RCC 7860 (cell line): ENCODE data around the gene SRC.
"Not testable (repeated sequence)": the region's sequence is repeated elsewhere in the genome, so short reads cannot be mapped to it uniquely, and the experiment has no call there.

Experiments used
- DNase-seq: peaks from one replicate; pipeline ENCODE4 v3.0.0-alpha.2; 2015; ENCODE audit warnings: low spot score
- FAIRE-seq: peaks from 2 replicates; lab custom pipeline; 2012; peaks lifted over from hg19 to GRCh38; lab: Jason Lieb, UNC

The SRC gene

DNA sequence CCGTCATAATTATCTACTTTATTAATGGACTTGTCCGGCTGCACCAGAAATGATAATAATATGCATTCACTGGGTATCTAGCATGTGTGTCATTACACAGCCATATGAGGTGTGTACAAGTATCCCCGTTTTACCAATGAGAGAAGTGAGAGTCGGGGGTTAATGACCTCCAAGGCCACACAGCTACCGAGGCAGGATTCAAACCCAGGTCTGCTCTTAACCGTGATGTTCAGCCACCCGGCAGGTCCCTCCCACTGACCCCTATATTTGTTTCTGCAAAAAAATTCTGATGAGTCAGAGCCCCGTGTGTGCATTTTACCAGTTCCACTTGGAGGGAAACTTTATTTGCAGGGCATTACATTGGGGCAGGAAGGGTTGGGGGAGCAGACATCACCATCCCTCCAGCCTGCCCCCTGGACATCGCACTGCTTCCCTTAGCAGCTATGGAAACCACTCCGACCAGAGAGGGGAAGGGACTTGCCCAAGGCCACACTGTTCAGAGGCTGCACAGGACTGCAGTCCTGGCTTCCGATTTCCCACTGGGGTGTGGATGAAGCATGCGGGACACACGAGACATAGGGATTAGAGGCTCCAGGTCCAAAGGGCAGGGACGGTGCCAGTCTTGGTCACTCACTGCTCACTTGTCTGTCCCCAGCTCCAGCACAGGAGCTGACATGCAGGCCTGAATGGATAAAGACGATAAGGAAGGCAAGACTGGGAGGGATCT lies 10.1 kb upstream of the SRC start:
- DNase-seq (no peak), FAIRE-seq (no peak)

DNA sequence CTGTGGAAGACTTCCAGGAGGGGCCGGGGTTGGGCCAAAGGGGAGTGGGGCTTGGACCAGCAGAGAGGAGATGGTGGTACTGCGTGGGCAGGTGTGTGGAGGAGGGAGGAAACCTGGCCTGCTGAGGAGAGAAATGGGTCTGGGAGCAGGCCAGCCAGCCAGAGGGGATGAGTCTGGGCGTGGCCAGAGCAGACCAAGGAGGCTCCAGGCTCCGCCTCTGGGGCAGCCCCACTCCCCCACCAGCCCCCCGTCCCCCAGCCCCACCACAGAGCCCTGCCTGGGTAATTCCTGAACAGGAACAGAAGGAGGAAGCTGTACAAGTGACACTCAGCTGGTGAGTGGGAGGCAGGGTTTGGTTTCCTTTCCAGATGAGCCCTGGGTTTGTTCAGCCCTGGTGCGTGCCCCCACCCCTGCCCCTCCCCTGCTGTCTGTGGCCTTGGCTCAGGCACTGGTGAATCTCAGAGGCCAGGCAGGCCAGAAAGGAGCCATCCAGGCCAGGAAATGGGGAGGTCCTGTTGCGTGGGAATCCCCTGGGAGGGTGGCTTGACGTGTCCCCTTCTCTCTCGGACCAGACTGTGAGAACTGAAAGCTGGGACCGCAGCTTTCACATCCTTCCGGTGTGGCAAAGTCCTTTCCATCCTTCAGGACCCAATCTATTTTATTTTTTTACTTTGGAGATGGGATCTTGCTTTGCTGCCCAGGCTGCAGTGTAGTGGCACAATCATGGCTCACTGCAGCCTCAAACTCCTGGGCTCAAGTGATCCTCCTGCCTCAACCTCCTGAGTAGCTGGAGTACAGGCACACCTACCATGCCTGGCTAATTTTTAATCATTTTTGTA lies 9.4 kb upstream of the SRC start:
- DNase-seq = peak; percentile 61
- no peak for FAIRE-seq

DNA sequence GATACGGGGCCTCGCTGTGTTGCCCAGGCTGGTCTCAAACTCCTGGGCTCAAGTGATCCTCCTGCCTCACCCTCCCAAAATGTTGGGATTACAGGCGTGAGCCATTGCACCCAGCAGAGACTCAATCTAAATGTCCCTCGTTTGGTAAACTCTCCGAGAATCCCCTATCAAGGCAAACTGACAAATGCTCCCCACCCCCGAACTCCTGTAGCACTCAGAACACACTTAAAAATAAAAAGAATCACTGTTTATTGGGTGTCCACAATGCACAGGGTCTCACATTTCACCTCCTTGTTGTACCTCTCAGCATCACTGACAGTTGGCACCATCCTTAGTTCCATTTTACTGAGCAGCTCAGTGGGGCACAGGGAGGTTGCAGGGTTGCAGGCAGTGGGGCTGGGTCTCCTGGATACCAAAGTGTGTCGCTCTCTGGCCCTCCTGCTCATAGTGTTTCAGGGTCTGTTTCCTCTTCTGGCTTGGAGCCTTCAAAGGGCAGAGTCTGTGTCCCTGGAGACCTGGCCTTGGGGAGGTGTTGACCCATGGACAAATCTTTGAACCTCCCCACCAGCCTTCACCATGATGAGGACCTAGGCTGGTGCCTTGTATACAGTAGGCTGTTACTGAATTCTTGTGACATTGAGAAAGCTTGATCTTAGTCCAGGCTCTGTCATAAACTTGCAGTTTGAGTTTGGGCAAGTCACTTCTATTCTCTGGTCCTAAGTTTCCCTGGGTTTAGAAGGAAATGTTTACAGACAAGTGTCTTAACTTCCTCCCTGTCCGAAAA lies 8.5 kb upstream of the SRC start:
- DNase-seq (no peak), FAIRE-seq (no peak)

DNA sequence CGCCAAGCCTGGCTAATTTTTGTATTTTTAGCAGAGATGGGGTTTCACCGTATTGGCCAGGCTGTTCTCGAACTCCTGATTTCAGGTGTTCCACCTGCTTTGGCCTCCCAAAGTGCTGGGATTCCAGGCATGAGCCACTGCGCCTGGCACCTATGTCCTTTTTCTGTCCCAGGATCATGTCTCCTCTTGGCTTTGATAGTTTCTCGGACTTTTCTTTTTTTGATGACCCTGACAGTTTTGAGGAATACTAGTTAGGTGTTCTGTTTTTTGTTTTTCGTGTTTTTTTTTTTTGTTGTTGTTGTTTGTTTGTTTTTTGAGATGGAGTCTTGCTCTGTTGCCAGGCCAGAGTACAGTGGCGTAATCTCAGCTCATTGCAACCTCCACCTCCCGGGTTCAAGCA lies 7.6 kb upstream of the SRC start:
- FAIRE-seq, DNase-seq: not testable (repeated sequence)

DNA sequence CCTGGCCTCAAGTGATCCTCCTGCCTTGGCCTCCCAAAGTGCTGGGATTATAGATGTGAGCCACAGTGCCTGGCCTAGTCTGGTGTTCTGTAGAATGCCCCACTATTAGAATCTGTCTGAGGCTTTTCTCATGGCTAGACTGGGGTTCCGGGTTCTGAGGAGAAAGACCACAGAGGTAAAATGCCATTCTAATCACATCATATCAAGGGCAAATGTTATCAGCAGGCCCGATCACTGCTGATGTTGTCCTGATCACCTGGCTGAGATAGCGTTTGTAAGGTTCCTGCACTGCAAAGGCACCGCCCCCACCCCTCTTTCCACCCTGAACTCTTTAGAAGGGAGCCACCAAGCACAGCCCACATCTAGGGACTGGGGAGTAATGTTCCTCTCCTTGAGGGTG lies 6.7 kb upstream of the SRC start:
- FAIRE-seq (no peak), DNase-seq (no peak)

DNA sequence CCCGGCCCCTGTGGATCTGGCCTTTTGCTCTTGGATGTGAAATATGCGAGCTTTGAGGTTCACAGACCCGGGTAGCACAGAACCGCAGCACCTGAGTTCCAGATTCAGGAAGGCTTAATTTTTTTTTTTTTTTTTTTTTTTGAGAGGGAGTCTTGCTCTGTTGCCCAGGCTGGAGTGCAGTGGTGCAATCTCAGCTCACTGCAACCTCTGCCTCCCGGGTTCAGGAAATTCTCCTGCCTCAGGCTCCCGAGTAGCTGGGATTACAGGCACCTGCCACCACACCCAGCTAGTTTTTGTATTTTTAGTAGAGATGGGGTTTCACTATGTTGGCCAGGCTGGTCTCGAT lies 6.2 kb upstream of the SRC start:
- FAIRE-seq, DNase-seq: not testable (repeated sequence)

DNA sequence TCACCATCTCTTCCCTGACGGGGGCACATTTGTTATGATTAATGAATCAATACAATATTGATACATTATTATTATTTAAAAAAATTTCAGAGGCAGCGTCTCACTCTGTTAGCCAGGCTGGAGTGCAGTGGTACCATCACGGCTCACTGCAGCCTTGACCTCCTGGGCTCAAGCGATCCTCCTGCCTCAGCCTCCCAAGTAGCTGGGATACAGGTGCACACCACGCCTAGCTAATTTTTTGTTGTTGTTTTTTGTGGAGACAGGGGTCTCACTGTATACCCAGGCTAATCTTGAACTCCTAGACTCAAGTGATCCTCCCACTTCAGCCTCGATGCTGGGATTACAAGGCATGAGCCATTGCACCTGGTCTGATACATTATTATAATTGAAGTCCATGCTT lies 4.9 kb upstream of the SRC start:
- DNase-seq = no peak

DNA sequence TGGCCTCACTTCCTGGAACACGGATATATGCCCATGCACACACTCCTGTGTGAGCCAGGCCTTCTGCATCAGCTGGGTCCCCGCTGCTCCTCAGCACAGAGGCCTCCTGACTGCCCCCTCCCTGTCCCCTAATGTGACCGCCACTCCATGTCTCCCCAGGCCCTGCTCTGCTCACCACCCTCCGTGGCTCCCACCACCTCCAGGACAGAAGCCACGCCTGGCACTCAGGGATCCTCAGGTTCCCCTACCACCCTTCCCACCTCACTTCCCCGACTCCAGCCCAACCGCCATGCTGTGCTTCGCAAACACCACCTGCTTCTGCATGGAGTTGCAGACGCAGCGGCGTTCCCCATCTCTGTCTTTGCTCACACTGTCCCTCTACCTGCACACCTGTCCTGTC lies 4.3 kb upstream of the SRC start:
- FAIRE-seq = no peak
- no peak for DNase-seq

More for the DNA sequence above, 4.9 kb upstream of the SRC start:
- no peak for FAIRE-seq

DNA sequence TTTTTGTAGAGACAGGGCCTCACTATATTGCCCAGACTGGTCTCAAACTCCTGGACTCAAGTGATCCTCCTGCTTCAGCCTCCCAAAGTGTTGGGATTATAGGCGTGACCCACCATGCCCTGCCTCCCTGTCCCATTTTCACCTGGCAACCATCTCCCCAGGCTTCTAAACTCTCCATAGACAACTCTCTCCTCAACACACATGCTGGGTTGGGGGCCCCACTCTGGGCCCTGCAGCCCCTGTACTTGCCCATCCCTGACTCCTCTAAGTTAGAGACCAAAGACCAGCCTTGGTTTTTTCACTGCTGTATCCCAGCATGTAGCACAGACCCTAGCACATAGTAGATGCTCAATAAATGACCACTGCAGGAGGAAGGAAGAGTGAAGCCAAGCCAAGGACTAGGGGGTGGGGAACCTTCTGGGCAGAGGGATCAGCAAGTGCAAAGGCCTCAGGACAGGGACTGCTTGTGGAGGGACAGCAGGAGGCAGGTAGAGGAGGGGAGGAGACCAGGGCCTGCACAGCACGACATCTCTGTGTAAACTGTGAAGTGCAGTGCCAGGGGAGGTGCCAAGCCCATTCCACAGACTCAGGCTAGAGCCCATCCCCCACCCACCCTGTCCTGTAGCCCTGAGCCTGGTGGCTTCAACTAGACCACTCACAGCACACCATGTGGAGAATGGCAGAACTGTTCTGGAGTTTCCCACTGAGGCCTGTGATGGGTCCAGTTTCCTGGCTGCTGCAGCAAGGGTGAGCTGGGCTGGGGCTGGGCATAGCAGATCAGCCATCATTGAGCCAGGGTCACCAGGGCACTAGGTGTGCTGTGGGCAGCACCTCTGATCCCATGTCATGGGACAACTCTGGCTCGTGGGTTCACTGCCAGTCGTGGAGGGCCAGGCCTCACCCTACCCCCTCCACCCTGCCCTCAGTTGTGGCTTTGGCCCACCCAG lies 3.4 kb upstream of the SRC start:
- DNase-seq = no peak
- FAIRE-seq = no peak

DNA sequence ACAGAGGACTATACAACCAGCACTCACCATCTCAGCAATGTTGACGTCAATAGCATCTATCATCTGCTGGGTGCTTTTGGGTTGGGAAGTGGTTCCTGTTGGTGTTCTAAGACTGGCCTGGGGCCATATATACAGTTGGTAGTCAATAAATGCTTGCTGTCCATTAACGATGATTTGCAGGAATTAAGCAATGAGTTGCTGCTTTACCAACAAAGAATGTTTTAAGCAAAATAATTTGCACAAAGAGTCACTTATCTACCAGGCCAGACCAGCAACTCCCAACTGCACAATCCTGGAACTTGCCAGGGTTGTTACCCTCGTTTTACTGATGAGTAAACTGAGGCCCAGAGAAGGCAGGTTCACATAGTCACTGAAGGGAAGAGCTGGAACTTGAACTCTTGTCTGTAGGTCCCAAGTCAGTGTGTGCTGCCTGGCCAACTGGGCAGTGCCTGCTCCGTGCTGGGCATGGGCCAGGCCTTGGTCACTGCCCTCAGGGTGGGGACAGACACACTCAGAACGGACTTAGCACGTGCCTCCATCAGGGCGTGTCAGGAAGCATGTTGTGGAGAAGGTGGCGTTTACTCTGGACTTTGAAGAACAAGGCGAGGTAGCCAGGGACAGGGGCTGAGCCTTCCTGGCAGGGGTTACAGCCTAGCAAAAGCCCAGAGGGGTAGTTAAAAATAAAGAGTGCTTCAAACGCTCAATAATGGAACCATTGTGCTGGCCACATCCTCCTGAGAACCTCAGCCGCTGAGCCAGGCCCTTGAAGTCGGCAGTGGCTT lies 2.5 kb upstream of the SRC start:
- no peak for DNase-seq
- no peak for FAIRE-seq

DNA sequence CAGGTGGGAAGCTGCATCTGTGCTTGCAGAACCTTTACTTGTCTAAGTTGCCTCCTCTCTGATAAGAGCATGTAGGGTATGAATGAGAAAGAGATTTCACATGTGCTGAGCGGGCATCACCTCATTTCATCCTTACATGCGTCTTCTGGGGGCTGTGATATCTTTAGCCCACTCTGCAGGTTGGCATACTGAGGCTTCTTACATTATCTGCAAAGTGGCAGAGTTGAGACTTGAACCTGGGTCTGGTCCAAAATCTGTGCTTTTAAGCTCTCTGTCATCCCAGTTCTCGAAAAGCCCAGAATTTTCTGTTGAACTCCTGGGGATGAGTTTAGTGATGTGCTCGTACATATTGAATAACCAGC lies 2.0 kb upstream of the SRC start:
- DNase-seq (no peak), FAIRE-seq (no peak)

DNA sequence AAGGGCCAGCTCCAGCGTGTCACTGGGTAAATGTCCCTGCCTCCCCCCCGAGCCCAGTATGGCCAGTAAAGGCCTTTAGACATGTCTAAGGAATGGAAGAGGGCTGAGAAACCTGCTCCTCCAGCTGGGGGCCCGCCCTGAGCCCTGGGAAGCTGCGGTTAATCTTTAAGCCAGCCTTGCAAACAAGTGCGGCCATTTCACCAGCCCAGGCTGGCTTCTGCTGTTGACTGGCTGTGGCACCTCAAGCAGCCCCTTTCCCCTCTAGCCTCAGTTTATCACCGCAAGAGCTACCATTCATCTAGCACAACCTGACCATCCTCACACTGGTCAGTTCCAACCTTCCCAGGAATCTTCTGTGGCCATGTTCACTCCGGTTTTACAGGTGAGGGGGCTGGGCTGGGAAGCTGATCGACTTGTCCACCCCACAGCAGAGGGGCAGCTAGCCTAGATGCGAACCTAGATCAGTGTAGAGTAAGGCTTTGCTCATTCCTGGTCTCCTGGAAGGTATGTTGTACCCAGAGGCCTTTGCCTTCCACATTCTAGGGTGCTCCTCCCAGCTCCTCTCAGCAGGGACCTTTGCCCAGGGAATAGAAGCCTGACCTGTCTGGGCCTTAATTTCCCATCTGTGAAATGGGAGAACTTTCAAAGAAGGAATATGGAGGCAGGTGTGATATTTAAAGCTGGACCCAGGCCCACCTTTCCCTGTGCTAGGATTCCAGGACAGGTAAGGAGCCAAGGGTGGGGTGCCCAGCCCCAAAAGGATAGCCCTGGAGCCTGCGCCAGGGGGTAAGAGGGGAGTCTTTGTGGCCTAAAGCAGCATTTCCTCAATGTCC lies 1.2 kb upstream of the SRC start:
- FAIRE-seq (no peak), DNase-seq (peak; percentile 54)

DNA sequence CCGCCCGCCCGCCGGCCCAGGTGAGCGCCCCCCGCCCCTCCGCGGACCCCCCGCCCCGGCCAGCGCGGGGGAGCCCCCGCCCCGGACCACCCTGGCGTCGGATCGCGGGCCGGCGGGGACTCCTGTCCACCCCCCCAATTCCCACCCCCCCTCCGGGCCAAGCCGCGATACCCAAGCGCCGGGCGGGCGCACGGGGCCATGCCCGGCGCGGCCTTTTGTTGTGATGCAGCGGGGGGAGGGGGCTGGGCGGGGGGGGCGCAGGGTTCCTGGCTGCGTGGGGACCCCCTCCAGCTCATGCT lies 245 bp downstream of the SRC start:
- FAIRE-seq = no peak
- DNase-seq = no peak

DNA sequence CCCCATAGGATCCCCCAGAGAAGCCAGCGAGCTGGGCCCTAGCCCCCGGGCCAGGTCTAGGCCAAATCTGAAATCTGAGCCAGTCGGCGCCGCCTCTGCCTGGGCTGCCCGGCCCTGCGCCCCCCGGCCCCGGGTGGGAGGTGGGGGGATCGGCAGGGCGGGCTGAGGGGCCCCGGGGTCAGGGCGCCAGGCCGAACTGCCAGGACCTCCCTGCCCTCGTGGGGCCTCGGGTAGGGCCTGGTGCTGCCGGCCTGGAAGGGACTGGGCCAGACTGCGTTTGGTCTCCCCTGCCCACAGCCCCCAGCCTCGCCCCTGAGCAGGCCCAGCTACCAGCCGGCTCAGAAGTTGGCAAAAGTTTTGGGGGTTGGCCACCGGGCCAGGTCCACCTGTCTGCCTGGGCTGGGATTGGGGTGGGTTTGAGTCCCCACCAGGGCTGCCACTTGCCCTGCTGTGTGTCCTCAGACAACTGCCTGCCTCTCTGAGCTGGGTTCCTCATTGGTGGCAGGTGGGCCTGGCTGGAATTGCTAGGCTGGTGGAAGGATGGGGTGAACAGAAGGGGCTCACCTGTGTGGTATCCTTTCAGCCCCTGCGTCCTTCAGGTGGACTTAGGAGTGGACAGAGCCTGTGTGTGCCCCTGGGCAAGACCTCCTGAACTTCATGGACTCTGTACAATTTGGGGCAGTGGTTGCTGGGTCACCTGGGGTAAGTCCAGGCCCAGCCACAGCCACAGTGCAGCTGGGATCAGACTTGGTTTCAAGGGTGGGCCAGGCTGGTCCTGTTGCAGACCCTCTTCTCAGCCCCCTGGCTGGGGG lies 801 bp downstream of the SRC start:
- DNase-seq (no peak), FAIRE-seq (no peak)

DNA sequence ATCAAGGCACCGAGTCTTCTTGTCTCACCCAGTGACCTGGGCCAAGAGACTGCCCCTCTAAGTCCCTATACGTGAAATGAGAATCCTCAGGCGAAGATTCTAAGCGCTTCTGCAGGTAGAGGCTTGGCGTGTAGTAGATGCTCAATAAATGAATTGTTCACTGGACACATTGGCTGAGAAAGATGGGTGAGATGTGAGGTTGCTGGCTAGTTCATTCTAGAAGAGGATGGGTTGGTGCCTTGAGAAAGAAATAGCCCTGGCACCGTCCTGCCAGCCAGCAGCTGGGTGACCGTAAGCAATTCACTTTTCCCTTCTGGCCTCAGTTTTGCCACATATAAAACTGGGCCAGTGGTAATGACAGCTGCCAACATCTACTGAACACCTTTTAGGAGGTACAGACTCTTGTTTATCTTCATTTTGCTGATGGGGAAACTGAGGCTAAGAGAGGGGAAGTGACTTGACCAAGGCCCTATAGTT lies 1.4 kb downstream of the SRC start:
- DNase-seq (no peak), FAIRE-seq (no peak)

DNA sequence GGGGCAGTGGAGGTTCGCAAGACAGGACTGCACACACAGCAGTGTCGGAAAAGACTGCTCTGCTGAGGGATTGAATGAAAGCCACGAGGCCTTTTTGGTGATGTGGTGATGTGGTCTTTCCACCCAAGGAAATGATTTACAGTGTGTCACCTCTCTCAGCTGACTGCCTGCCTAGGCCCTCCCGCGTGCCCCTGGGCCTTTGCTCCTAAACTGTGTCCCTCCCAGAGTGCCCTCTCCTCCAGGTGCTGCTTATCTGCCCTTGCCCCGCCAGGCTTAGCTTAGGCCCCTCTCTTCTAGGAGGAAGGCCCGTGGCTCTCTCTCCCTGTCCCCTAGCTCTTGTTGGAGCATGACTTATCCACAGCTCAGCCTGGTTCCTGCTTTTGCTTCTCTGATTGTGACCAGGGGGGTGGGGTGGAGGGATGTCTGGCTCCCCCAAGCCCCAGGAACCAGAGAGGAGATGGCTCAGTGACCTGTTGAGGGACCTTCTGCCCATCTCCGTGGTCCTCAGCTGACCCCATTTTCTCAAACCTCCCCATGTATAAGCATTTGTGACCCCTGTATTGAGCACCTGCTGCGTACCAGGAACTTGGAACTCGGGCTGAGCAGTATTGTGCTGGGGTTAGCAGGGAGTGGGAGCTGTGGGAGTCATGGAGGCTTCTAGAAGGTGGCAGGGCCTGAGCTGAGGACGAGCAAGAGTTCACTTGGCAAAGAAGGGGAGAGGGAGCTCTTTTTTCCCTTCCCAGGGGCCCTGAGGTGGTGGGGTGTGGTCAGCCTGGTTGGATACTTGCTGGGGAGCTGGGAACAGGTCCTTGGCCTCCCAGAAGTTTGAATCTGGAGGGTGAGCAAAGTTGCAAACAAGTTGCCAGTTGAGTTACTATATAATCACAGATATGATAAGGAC lies 2.2 kb downstream of the SRC start:
- DNase-seq = no peak
- FAIRE-seq = no peak

DNA sequence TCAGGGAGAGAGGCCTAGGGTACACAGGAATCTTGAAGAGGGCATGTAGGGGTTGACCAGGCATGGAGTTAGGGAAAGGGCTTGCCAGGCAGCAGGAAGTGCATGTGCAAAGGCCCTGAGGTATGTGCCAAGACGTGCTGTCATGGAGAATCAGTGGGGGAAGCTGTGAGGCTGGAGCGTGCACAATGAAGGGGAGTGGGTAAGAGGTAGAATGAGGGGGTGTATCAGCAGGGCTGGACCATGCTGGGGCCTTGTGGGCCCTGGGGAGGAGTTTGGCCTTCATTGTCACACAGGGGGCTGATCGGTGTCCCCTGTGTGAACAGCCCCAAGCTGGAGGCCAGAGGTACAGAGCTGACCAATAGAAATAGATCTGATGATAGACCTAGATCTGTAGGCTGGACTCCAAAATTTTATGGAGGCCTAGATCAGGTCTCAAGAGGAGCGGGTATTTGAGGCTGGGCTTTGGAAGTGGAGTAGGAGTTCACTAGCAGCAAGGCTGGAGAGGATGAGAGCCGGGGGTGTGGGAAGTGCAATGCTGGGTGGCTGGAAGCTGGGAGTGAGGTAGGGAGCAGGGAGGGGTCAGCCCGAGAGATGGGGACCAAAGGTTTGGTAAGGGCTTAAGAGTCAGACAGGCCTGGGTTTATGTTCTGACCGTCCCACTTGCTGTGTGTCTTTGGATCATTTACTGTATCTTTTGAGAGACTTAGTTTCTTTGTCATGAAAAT lies 3.0 kb downstream of the SRC start:
- FAIRE-seq = no peak

More for the DNA sequence above, 3.0 kb downstream of the SRC start:
- no peak for DNase-seq
